ENCODE data around the gene IFRD2.

GRCh38 chr3:50339485-50340146 is 47.4 kb upstream of the IFRD2 start:
- TF ChIP-seq CTCF (IDR thresholded peaks at IDR 0.05) (no peak), ZFX (IDR thresholded peaks at IDR 0.05; ENCODE audit: borderline replicate concordance) (no peak)

Measured in 22Rv1 (cell line).